Fibroblast of skin of left biceps (primary cell): ENCODE results near the gene IRX4.
"Not testable (repeated sequence)": the region's sequence is repeated elsewhere in the genome, so short reads cannot be mapped to it uniquely, and the experiment has no call there.

Source experiments
- DNase-seq, 2 experiments: peaks; one replicate each; pipeline ENCODE4 v3.0.0-alpha.2; 2013; ENCODE audit warnings: low read depth in 2 of 2

Gene IRX4

DNA sequence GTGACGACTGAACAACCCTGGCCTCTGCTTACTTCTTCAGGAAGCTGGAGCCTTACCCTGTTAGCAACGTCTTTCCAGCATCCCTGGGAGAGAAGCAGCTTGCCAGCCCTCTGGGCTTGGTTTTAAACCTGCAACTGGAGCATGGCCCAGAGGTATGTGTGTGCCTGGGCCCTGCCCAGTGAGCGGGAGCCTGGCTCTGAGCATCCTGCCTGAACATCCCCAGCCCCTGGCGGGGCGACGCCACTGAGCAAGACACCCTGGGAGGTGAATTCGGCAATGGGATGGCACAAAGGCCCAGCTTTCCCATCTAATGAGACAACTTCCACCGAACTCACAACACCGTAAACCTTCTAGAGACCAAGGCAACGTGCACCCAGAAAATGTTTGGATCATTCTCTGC lies 23.6 kb downstream of the IRX4 start:
- DNase-seq, result no peak

- no peak for DNase-seq
Observed at GRCh38 chr5:1858436-1858835, 24.3 kb downstream of the IRX4 start.

GRCh38 chr5:1857256-1857600 lies 25.5 kb downstream of the IRX4 start:
- DNase-seq, result no peak

GRCh38 chr5:1856596-1857255 lies 26.0 kb downstream of the IRX4 start:
- no peak for DNase-seq

- no peak for DNase-seq
Observed at GRCh38 chr5:1855596-1855995, 27.1 kb downstream of the IRX4 start.

- no peak for DNase-seq
Observed at GRCh38 chr5:1855075-1855474, 27.6 kb downstream of the IRX4 start.

DNA sequence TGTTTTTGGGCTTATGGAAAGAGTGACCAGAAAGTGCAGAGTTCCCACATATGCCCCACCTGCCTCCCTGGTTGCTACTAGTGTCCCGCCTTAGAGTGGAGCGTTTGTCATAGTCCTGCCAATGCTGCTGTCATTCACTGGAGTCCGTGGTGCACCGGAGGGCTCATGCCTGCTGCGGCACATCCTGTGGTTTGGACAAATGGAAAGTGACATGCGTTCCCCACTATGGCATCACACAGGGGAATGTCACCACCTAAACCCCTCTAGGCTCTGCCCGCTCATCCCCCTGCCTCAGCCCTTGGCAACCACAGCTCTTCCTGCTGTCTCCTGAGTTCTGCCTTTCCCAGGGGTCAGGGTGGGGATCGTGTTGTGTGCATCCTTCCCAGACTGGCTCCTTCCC lies 29.2 kb downstream of the IRX4 start:
- no peak for DNase-seq

DNA sequence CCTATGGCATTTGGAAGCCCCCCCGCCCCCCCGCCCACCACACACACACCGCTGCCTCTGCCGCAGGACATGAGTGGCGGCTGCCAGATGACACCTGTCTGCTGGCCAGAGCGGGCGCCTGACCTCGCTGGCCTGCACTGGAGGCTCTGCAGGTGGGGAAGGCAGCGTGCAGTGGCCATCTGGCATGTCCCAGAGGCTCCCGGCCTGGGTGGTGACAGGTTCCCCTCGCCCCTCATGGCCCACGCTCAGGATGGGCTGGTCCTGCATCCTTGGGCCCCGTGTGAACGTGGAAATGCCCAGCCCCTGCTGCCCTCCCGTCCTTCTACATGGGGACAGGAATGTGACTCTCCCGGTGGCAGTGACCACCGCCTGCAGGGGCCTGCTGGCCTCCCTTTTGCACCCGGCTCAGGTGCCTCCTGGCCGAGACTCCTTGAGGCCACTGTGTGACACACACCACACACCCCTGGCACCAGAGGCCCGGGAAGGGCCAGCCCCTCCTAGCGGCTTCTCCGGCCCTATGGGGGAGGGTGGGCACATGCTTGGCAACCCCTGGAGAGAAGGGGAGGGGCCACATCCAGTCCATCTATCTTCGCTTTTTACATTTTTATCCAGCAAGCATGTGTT lies 30.3 kb downstream of the IRX4 start:
- DNase-seq, result no peak

DNA sequence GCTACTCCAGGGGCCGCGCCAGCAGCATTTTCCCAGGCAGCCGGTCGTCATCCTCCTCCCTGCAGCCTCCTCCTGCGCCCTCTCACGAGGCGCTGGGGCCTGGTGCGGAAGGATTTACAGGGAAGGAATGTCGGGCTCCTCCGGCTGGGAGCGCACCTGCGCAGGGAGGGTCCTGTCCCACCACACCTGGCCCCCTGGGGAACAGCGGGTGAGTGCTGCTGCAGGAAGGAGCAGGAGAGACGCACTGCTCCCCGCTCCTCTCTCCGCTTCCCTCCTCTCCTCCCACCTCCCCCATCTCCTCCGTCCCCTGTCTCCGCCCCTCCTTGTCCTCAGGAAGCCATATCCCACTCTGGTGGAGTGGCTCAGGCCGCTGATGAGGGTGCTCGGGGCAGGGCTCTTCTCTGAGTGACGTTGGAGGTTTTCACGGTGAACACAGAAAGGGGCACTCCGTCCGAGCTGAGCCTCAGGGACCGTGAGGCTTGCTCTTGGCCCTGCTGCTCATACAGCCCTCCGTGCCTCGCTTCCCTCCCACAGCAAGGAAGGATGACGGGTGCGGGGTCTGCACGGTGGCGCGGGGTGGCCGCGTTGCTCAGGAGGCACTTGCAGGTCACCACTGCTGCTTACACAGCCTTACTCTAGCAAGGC lies 31.3 kb downstream of the IRX4 start:
- DNase-seq, result no peak

- no peak for DNase-seq
Observed at GRCh38 chr5:1850324-1851154, 32.2 kb downstream of the IRX4 start.

DNA sequence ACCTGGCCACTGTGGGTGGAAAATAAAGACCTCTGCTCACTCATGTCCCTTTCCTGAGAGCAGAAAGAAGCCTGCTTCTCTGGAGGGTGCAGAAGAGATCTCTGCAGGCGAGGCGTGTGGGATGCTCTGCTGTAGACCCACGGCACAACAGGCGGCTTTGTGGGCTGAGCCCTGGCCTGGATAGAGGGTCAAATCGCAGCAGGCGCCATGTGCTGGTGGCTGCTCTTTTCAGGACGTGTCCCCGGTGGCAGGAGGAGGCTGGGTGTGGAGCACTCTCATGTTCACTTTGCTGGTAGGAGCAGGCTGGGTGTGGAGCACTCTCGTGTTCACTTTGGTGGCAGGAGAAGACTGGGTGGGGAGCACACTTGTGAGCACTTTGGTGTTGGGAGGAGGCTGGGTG lies 35.1 kb downstream of the IRX4 start:
- no peak for DNase-seq

- DNase-seq, result no peak
Observed at GRCh38 chr5:1847056-1847455, 35.7 kb downstream of the IRX4 start.

DNA sequence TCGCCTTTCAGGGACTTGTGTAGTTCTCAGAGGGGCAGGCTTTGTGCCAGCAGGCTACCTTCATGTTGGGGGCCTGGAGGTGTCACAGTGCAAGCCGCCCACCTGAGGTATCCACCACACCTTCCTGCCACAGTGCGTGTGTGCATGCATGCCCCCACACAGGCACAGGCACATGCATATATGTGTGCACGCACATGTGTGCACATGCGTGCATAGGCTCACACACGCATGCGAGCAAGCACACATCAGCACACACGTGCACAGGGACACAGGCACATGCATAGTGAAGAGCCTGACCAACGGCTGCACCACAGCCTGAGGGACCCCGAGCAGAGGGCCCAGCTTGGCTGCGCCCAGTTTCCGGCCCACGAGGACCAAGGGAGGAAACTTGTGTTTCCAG lies 36.1 kb downstream of the IRX4 start:
- DNase-seq, result no peak

- no peak for DNase-seq
Observed at GRCh38 chr5:1845696-1846095, 37.0 kb downstream of the IRX4 start.

- no peak for DNase-seq
Observed at GRCh38 chr5:1844708-1845436, 37.9 kb downstream of the IRX4 start.

DNA sequence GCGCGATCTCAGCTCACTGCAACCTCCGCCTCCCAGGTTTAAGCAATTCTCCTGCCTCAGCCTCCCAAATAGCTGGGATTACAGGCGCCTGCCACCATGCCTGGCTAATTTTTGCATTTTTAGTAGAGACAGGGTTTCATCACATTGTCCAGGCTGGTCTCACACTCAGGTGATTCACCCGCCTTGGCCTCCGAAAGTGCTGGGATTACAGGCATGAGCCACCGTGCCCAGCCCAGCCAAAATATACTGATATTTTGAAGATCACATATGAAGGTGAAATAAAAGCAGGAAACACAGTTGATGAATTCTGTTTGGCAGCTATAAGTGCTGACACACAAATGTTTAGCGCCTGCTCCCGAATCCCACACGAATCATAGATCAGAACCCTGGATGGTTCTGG lies 39.0 kb downstream of the IRX4 start:
- not testable (repeated sequence) for DNase-seq

GRCh38 chr5:1842004-1842819 lies 40.5 kb downstream of the IRX4 start:
- no peak for DNase-seq

DNA sequence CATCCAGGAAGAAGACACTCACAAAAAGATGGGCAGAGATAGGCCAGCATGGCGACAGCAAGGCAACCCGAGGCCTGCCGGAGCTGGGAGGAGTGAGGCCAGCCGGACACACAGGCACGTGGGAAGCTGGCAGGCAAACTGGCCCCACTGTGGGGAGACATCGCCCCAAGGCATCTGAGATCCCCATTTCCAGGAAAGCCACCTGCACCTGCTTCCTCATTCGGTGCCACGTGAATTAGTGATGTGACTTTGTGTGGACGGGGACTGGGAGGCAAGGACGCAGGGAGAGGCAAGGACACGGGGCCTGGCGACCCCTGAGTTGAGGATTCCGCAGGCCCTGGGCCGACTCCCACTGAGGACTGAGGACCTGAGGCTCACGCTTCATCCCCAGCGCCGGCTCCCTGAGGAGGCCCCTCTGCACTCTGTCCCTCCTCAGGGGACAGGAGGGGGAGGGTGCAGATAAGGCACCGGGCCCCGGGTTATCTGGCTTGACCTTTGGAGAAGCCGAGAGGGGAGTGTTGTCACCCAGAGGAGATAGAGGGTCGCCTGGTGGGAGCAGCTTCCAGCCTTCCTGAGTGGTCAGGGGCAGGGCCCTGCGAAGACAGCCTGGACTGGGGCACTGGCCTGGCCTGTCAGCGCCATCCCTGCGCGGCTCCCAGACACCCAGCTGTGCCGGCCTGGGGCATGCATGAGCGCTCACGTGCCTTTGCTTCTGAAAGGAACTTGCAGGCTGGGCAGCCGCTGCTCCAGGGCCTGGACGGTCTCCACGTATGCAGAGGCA lies 41.8 kb downstream of the IRX4 start:
- no peak for DNase-seq

GRCh38 chr5:1840071-1840547 lies 42.6 kb downstream of the IRX4 start:
- DNase-seq, result no peak

DNA sequence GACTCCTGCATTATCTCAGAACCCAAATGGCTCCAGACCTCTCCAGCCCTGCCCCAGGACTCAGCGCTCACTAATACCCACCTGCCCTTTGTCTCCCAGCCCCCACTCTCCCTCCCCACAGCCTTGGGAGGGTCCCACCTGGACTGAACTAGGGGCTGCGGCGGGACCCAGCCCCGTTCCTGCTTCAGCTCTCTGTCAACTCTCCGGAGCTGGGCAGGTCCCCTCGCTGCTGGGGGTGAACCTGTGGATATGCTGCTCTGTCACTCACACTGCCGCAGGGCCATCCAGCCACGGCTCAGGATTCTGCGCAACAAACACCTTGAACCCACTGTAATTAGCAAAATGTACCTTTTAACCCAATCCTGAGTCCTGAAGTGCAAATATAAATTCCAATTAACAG lies 44.7 kb downstream of the IRX4 start:
- DNase-seq, result no peak
